Pancreas (tissue), 10 donors: ENCODE measurements around the gene GNAI1. TPM values are rescaled to one million over a fixed set of nuclear protein-coding genes. Genes with fewer than 3 reads are reported as not detected.

ENCODE experiments used
- ATAC-seq, 4 donors: fragments of 200-7000 bp; cut with Tn5 transposase; one replicate each; pipeline versions ENCODE4 v1.8.0 to v1.9.1; 2020; ENCODE audit warnings: mild to moderate bottlenecking in 4 of 4, moderate library complexity in 4 of 4
- DNase-seq, 6 donors: peaks; one replicate each; pipeline ENCODE4 v3.0.0-alpha.2; 2020
- FAIRE-seq: peaks from 2 replicates; lab custom pipeline; 2012; peaks lifted over from hg19 to GRCh38; lab: Jason Lieb, UNC
- H3K27ac ChIP-seq, 4 donors: fragments of 200-600 bp; sonication (generic); 1 replicate in 3 of 4; 2 replicates in 1 of 4; pipeline versions ENCODE4 v1.5.0 to v1.8.0; 2020
- H3K27me3 ChIP-seq, 4 donors: fragments of 200-600 bp; one replicate each; pipeline ENCODE4 v1.8.0; 2021
- H3K36me3 ChIP-seq, 3 donors: fragments of 200-600 bp; sonication (generic) in 1 of 3; one replicate each; pipeline versions ENCODE4 v1.5.0 to v1.8.0; 2020 to 2021
- H3K4me1 ChIP-seq, 3 donors: fragments of 200-600 bp; one replicate each; pipeline ENCODE4 v1.8.0; 2021
- H3K4me3 ChIP-seq, 4 donors: fragments of 200-600 bp; sonication (generic) in 2 of 4; one replicate each; pipeline versions ENCODE4 v1.5.0 to v1.8.0; 2020 to 2021
- H3K9me3 ChIP-seq, 4 donors: fragments of 200-600 bp; one replicate each; pipeline ENCODE4 v1.8.0; 2021
- CTCF ChIP-seq, 4 donors: fragments of 200-600 bp; sonication (generic) in 3 of 4; IDR thresholded peaks; one replicate each; pipeline versions ENCODE4 v1.5.0 to v1.8.0; 2021; ENCODE audit warnings: antibody characterized with exemption in 4 of 4
- WGBS, 2 donors: extraction: QIAGEN DNeasy Blood & Tissue Kit; methylation state at CpG; one replicate each; pipeline ENCODE4 v1.1.7; 2013; 5-methylcytosine and 5-hydroxymethylcytosine counted together
- intact Hi-C, 3 donors: fragments of 100-400 bp; cut with DNase I; formaldehyde crosslinking; loops; one replicate each; pipeline versions ENCODE4 v1.11.1 to v1.14.2; 2022
- polyA plus RNA-seq, 2 donors: library from polyadenylated mRNA; stranded (reverse); fragments of 200-250 nt; gene quantifications; one replicate each; pipeline ENCODE4 v1.2.3, GENCODE V29; 2013
- total RNA-seq, 6 donors: library from RNA; stranded (reverse); fragmentation: NEBNext Ultra II Directional in 4 of 6; extraction: Animal tissue kit (Norgen Biotek cat#: 25700) in 4 of 6; gene quantifications; one replicate each; pipeline versions ENCODE4 v1.2.1 to v1.2.4, GENCODE V29; 2021 to 2023
- donor health status: healthy with polysubstance abuse.
- donor health status: DM: no; HTN: no; CAD: no; lungs with moderate emphysema.
- donor health status: DM: no; HTN: no; CAD: no.
- donor health status: control.
- donor health status: control.
- donor health status: Bipolar disorder and iron deficiency.
- donor health status: DM: yes; HTN: yes; CAD: no.
- donor health status: DM: no; HTN: no; CAD: no.
- donor health status: DM: no; HTN: no; CAD: no.
- donor health status: DM: yes; HTN: yes; CAD: no.

The GNAI1 gene
- total and polyA plus RNA-seq, 8 donors: 3.0 to 25.9 (median 5.4) TPM

- H3K36me3 ChIP-seq: no peaks in the 10 kb centered on the region
- H3K27me3 ChIP-seq: no peaks in the 10 kb centered on the region
- DNase-seq (no peak), FAIRE-seq (no peak), ATAC-seq (no peak)
- no peak overlapping the region for H3K27ac ChIP-seq
- no peaks in the 10 kb centered on the region for H3K9me3 ChIP-seq
- WGBS, 2 donors: 80 to 88% methylated on average over 7 of the region's 7 CpGs
- intact Hi-C loops: no loop called here
- peaks cover 0 to 8% (median 2%) of the 10 kb centered on the region in 3 donors for H3K4me1 ChIP-seq
- no peak for TF ChIP-seq CTCF (IDR thresholded peaks at IDR 0.05)
- H3K4me3 ChIP-seq: no peak overlapping the region
These were observed 50.9 kb downstream of the GNAI1 start for GRCh38 chr7:80185571-80185970.

- Histone ChIP-seq H3K4me1 (peaks cover 0 to 8% (median 2%) of the 10 kb centered on the region in 3 donors), H3K36me3 (no peaks in the 10 kb centered on the region), H3K27ac (no peak overlapping the region), H3K9me3 (no peaks in the 10 kb centered on the region), H3K27me3 (no peaks in the 10 kb centered on the region), H3K4me3 (no peak overlapping the region)
- FAIRE-seq (no peak), DNase-seq (no peak), ATAC-seq (peak in 3 of 4 donors; percentile 12 to 73 (median 38))
- no peak for TF ChIP-seq CTCF (IDR thresholded peaks at IDR 0.05)
- intact Hi-C loops: no loop called here
These were observed 52.1 kb downstream of the GNAI1 start for GRCh38 chr7:80186721-80187120.

GRCh38 chr7:80187279-80187678 is 52.6 kb downstream of the GNAI1 start:
- no peaks in the 10 kb centered on the region for H3K36me3 ChIP-seq
- intact Hi-C loops: no loop called here
- H3K4me1 ChIP-seq: peaks cover 0 to 8% (median 2%) of the 10 kb centered on the region in 3 donors
- H3K4me3 ChIP-seq: no peak overlapping the region
- H3K9me3 ChIP-seq: no peaks in the 10 kb centered on the region
- FAIRE-seq (no peak), ATAC-seq (no peak), DNase-seq (no peak)
- TF ChIP-seq CTCF (IDR thresholded peaks at IDR 0.05): no peak
- no peak overlapping the region for H3K27ac ChIP-seq
- H3K27me3 ChIP-seq: no peaks in the 10 kb centered on the region
- 45 to 60% methylated on average over 1 of the region's 1 CpG for WGBS, 2 donors

- Histone ChIP-seq H3K4me1 (peaks cover 0 to 8% (median 2%) of the 10 kb centered on the region in 3 donors), H3K36me3 (no peaks in the 10 kb centered on the region), H3K27ac (no peak overlapping the region), H3K4me3 (no peak overlapping the region), H3K27me3 (no peaks in the 10 kb centered on the region), H3K9me3 (no peaks in the 10 kb centered on the region)
- no peak for ATAC-seq
- no peak for FAIRE-seq
- DNase-seq: no peak
- intact Hi-C loops: no loop called here
- TF ChIP-seq CTCF (IDR thresholded peaks at IDR 0.05): no peak
These were observed 53.1 kb downstream of the GNAI1 start for GRCh38 chr7:80187727-80188126.

GRCh38 chr7:80189638-80190037 is 55.0 kb downstream of the GNAI1 start:
- Histone ChIP-seq H3K4me3 (no peak overlapping the region), H3K27ac (no peak overlapping the region), H3K36me3 (no peaks in the 10 kb centered on the region), H3K9me3 (no peaks in the 10 kb centered on the region), H3K4me1 (peaks cover 0 to 8% (median 2%) of the 10 kb centered on the region in 3 donors), H3K27me3 (no peaks in the 10 kb centered on the region)
- 54 to 62% methylated on average over 4 of the region's 4 CpGs for WGBS, 2 donors
- FAIRE-seq (no peak), DNase-seq (no peak), ATAC-seq (no peak)
- intact Hi-C loops: no loop called here
- TF ChIP-seq CTCF (IDR thresholded peaks at IDR 0.05): no peak
